ENCODE results near the gene C19orf47.

C19orf47 gene

GRCh38 chr19:40389404-40390083 lies 41.3 kb upstream of the C19orf47 start:
- Histone ChIP-seq H3K27ac (ENCODE audit: low read length) (no peak overlapping the region), H3K4me3 (ENCODE audit: low read depth in 1 of 2, low read length in 2 of 2) (no peak overlapping the region), H3K36me3 (ENCODE audit: control insufficient read depth in 1 of 2, insufficient read depth in 2 of 2, low read length in 2 of 2) (no peaks in the 10 kb centered on the region), H3K9me3 (ENCODE audit: control insufficient read depth in 1 of 2, low read length in 2 of 2) (no peaks in the 10 kb centered on the region), H3K4me1 (ENCODE audit: control insufficient read depth in 1 of 2, insufficient read depth in 2 of 2, low read length in 2 of 2) (no peaks in the 10 kb centered on the region), H3K27me3 (ENCODE audit: low read depth, low read length) (no peaks in the 10 kb centered on the region)

- H3K36me3 ChIP-seq (ENCODE audit: control insufficient read depth in 1 of 2, insufficient read depth in 2 of 2, low read length in 2 of 2) = no peaks in the 10 kb centered on the region
- no peak overlapping the region for H3K4me3 ChIP-seq (ENCODE audit: low read depth in 1 of 2, low read length in 2 of 2)
- H3K27ac ChIP-seq (ENCODE audit: low read length) = no peak overlapping the region
- H3K9me3 ChIP-seq (ENCODE audit: control insufficient read depth in 1 of 2, low read length in 2 of 2) = no peaks in the 10 kb centered on the region
- no peaks in the 10 kb centered on the region for H3K27me3 ChIP-seq (ENCODE audit: low read depth, low read length)
- no peaks in the 10 kb centered on the region for H3K4me1 ChIP-seq (ENCODE audit: control insufficient read depth in 1 of 2, insufficient read depth in 2 of 2, low read length in 2 of 2)
Observed at GRCh38 chr19:40388481-40388880, 40.3 kb upstream of the C19orf47 start.

GRCh38 chr19:40387155-40387554 lies 39.0 kb upstream of the C19orf47 start:
- Histone ChIP-seq H3K4me1 (ENCODE audit: control insufficient read depth in 1 of 2, insufficient read depth in 2 of 2, low read length in 2 of 2) (no peaks in the 10 kb centered on the region), H3K27me3 (ENCODE audit: low read depth, low read length) (no peaks in the 10 kb centered on the region), H3K4me3 (ENCODE audit: low read depth in 1 of 2, low read length in 2 of 2) (no peak overlapping the region), H3K27ac (ENCODE audit: low read length) (no peak overlapping the region), H3K9me3 (ENCODE audit: control insufficient read depth in 1 of 2, low read length in 2 of 2) (no peaks in the 10 kb centered on the region), H3K36me3 (ENCODE audit: control insufficient read depth in 1 of 2, insufficient read depth in 2 of 2, low read length in 2 of 2) (no peaks in the 10 kb centered on the region)

- no peaks in the 10 kb centered on the region for H3K27me3 ChIP-seq (ENCODE audit: low read depth, low read length)
- H3K9me3 ChIP-seq (ENCODE audit: control insufficient read depth in 1 of 2, low read length in 2 of 2) = no peaks in the 10 kb centered on the region
- H3K27ac ChIP-seq (ENCODE audit: low read length) = no peak overlapping the region
Observed at GRCh38 chr19:40383668-40384248, 35.6 kb upstream of the C19orf47 start.

GRCh38 chr19:40381321-40381720 lies 33.1 kb upstream of the C19orf47 start:
- no peaks in the 10 kb centered on the region for H3K9me3 ChIP-seq (ENCODE audit: control insufficient read depth in 1 of 2, low read length in 2 of 2)
- no peak overlapping the region for H3K27ac ChIP-seq (ENCODE audit: low read length)
- no peaks in the 10 kb centered on the region for H3K4me1 ChIP-seq (ENCODE audit: control insufficient read depth in 1 of 2, insufficient read depth in 2 of 2, low read length in 2 of 2)
- H3K36me3 ChIP-seq (ENCODE audit: control insufficient read depth in 1 of 2, insufficient read depth in 2 of 2, low read length in 2 of 2) = peaks cover 10 to 37% of the 10 kb centered on the region in 2 donors
- H3K4me3 ChIP-seq (ENCODE audit: low read depth in 1 of 2, low read length in 2 of 2) = no peak overlapping the region
- no peaks in the 10 kb centered on the region for H3K27me3 ChIP-seq (ENCODE audit: low read depth, low read length)

More at GRCh38 chr19:40383668-40384248, 35.6 kb upstream of the C19orf47 start:
- H3K36me3 ChIP-seq (ENCODE audit: control insufficient read depth in 1 of 2, insufficient read depth in 2 of 2, low read length in 2 of 2) = peaks cover 3 to 14% of the 10 kb centered on the region in 2 donors
- no peaks in the 10 kb centered on the region for H3K4me1 ChIP-seq (ENCODE audit: control insufficient read depth in 1 of 2, insufficient read depth in 2 of 2, low read length in 2 of 2)
- H3K4me3 ChIP-seq (ENCODE audit: low read depth in 1 of 2, low read length in 2 of 2) = no peak overlapping the region

- no peak overlapping the region for H3K4me3 ChIP-seq (ENCODE audit: low read depth in 1 of 2, low read length in 2 of 2)
- no peaks in the 10 kb centered on the region for H3K9me3 ChIP-seq (ENCODE audit: control insufficient read depth in 1 of 2, low read length in 2 of 2)
- peaks cover 10 to 38% of the 10 kb centered on the region in 2 donors for H3K36me3 ChIP-seq (ENCODE audit: control insufficient read depth in 1 of 2, insufficient read depth in 2 of 2, low read length in 2 of 2)
- H3K27me3 ChIP-seq (ENCODE audit: low read depth, low read length) = no peaks in the 10 kb centered on the region
- H3K27ac ChIP-seq (ENCODE audit: low read length) = no peak overlapping the region
- no peaks in the 10 kb centered on the region for H3K4me1 ChIP-seq (ENCODE audit: control insufficient read depth in 1 of 2, insufficient read depth in 2 of 2, low read length in 2 of 2)
Observed at GRCh38 chr19:40380199-40381037, 32.2 kb upstream of the C19orf47 start.

GRCh38 chr19:40379446-40380198 lies 31.4 kb upstream of the C19orf47 start:
- no peak overlapping the region for H3K4me3 ChIP-seq (ENCODE audit: low read depth in 1 of 2, low read length in 2 of 2)
- H3K27me3 ChIP-seq (ENCODE audit: low read depth, low read length) = no peaks in the 10 kb centered on the region
- H3K4me1 ChIP-seq (ENCODE audit: control insufficient read depth in 1 of 2, insufficient read depth in 2 of 2, low read length in 2 of 2) = no peaks in the 10 kb centered on the region
- H3K9me3 ChIP-seq (ENCODE audit: control insufficient read depth in 1 of 2, low read length in 2 of 2) = no peaks in the 10 kb centered on the region
- no peak overlapping the region for H3K27ac ChIP-seq (ENCODE audit: low read length)
- H3K36me3 ChIP-seq (ENCODE audit: control insufficient read depth in 1 of 2, insufficient read depth in 2 of 2, low read length in 2 of 2) = peaks cover 14 to 44% of the 10 kb centered on the region in 2 donors

GRCh38 chr19:40378509-40378908 lies 30.3 kb upstream of the C19orf47 start:
- H3K27ac ChIP-seq (ENCODE audit: low read length) = no peak overlapping the region
- no peaks in the 10 kb centered on the region for H3K27me3 ChIP-seq (ENCODE audit: low read depth, low read length)
- no peaks in the 10 kb centered on the region for H3K9me3 ChIP-seq (ENCODE audit: control insufficient read depth in 1 of 2, low read length in 2 of 2)
- H3K4me1 ChIP-seq (ENCODE audit: control insufficient read depth in 1 of 2, insufficient read depth in 2 of 2, low read length in 2 of 2) = no peaks in the 10 kb centered on the region
- no peak overlapping the region for H3K4me3 ChIP-seq (ENCODE audit: low read depth in 1 of 2, low read length in 2 of 2)
- peaks cover 22 to 55% of the 10 kb centered on the region in 2 donors for H3K36me3 ChIP-seq (ENCODE audit: control insufficient read depth in 1 of 2, insufficient read depth in 2 of 2, low read length in 2 of 2)

- H3K27ac ChIP-seq (ENCODE audit: low read length) = no peak overlapping the region
- H3K9me3 ChIP-seq (ENCODE audit: control insufficient read depth in 1 of 2, low read length in 2 of 2) = no peaks in the 10 kb centered on the region
- no peaks in the 10 kb centered on the region for H3K4me1 ChIP-seq (ENCODE audit: control insufficient read depth in 1 of 2, insufficient read depth in 2 of 2, low read length in 2 of 2)
- H3K27me3 ChIP-seq (ENCODE audit: low read depth, low read length) = no peaks in the 10 kb centered on the region
- no peak overlapping the region for H3K4me3 ChIP-seq (ENCODE audit: low read depth in 1 of 2, low read length in 2 of 2)
- peaks cover 22 to 61% of the 10 kb centered on the region in 2 donors for H3K36me3 ChIP-seq (ENCODE audit: control insufficient read depth in 1 of 2, insufficient read depth in 2 of 2, low read length in 2 of 2)
Observed at GRCh38 chr19:40377876-40378385, 29.7 kb upstream of the C19orf47 start.

GRCh38 chr19:40376286-40376862 lies 28.2 kb upstream of the C19orf47 start:
- H3K4me1 ChIP-seq (ENCODE audit: control insufficient read depth in 1 of 2, insufficient read depth in 2 of 2, low read length in 2 of 2) = no peaks in the 10 kb centered on the region
- H3K4me3 ChIP-seq (ENCODE audit: low read depth in 1 of 2, low read length in 2 of 2) = no peak overlapping the region
- no peak overlapping the region for H3K27ac ChIP-seq (ENCODE audit: low read length)
- H3K27me3 ChIP-seq (ENCODE audit: low read depth, low read length) = no peaks in the 10 kb centered on the region
- H3K9me3 ChIP-seq (ENCODE audit: control insufficient read depth in 1 of 2, low read length in 2 of 2) = no peaks in the 10 kb centered on the region
- peaks cover 26 to 76% of the 10 kb centered on the region in 2 donors for H3K36me3 ChIP-seq (ENCODE audit: control insufficient read depth in 1 of 2, insufficient read depth in 2 of 2, low read length in 2 of 2)

Data from muscle layer of duodenum (tissue), 2 donors.